Smooth muscle cell (in vitro differentiated cells): ENCODE data around the gene ACTL6B. TPM values are rescaled to one million over a fixed set of nuclear protein-coding genes. Genes with fewer than 3 reads are reported as not detected.

ENCODE experiments used
- DNase-seq: peaks from one replicate; lab custom pipeline; 2025; ENCODE audit not compliant: unreplicated experiment; lab: John Stamatoyannopoulos, UW
- H2AFZ ChIP-seq: fragments of 200-600 bp; sonication (generic); 2 replicates; pipeline ENCODE4 v1.6.0; 2016; ENCODE audit warnings: antibody characterized with exemption, low read depth, mild to moderate bottlenecking
- H3F3A ChIP-seq: fragments of 200-600 bp; sonication (generic); 2 replicates; pipeline ENCODE4 v1.6.0; 2017; ENCODE audit warnings: antibody characterized with exemption, low read depth
- H3K27ac ChIP-seq: fragments of 200-600 bp; sonication (generic); 2 replicates; pipeline ENCODE4 v1.5.1; 2016; ENCODE audit warnings: low read depth, mild to moderate bottlenecking
- H3K27me3 ChIP-seq: fragments of 200-600 bp; sonication (generic); 2 replicates; pipeline ENCODE4 v1.6.1; 2016; ENCODE audit warnings: low read depth, mild to moderate bottlenecking
- H3K36me3 ChIP-seq: fragments of 200-600 bp; sonication (generic); 2 replicates; pipeline ENCODE4 v1.5.1; 2016; ENCODE audit warnings: low read depth
- H3K4me1 ChIP-seq: fragments of 200-600 bp; sonication (generic); 2 replicates; pipeline ENCODE4 v1.5.1; 2016; ENCODE audit warnings: low read depth
- H3K4me2 ChIP-seq: fragments of 200-600 bp; sonication (generic); 2 replicates; pipeline ENCODE4 v1.6.0; 2016; ENCODE audit warnings: mild to moderate bottlenecking
- H3K4me3 ChIP-seq: fragments of 200-600 bp; sonication (generic); 2 replicates; pipeline ENCODE4 v1.5.1; 2016; ENCODE audit warnings: mild to moderate bottlenecking
- H3K79me2 ChIP-seq: fragments of 200-600 bp; sonication (generic); 2 replicates; pipeline ENCODE4 v1.6.0; 2016; ENCODE audit warnings: low read depth, mild to moderate bottlenecking
- H3K9ac ChIP-seq: fragments of 200-600 bp; sonication (generic); 2 replicates; pipeline ENCODE4 v1.6.0; 2016; ENCODE audit warnings: low read depth
- H3K9me3 ChIP-seq: fragments of 200-600 bp; sonication (generic); replicated peaks from 2 replicates; pipeline ENCODE4 v1.5.1; 2016; ENCODE audit warnings: low read depth
- H4K20me1 ChIP-seq: fragments of 200-600 bp; sonication (generic); 2 replicates; pipeline ENCODE4 v1.6.0; 2016; ENCODE audit warnings: low read depth
- WGBS: methylation state at CpG from one replicate; pipeline ENCODE4 v1.1.7; 2016; ENCODE audit warnings: low lambda C conversion rate; 5-methylcytosine and 5-hydroxymethylcytosine counted together
- polyA plus RNA-seq: library from polyadenylated mRNA; unstranded; fragments of >200 nt; fragmentation: Nextera tagmentation; extraction: Ambion mirVana; gene quantifications from 2 replicates; pipeline ENCODE4 v1.2.1, GENCODE V29; 2016
- total RNA-seq: library from RNA; depleted of rRNA; stranded (reverse); fragments of >200 nt; gene quantifications from 2 replicates; pipeline ENCODE4 v1.2.3, GENCODE V29; 2014
- TF ChIP-seq, protein P1 (sequence below): fragments of 200-600 bp; sonication (generic); IDR thresholded peaks from 2 replicates; pipeline ENCODE4 v1.5.1; 2017; ENCODE audit warnings: borderline replicate concordance, mild to moderate bottlenecking, antibody characterized with exemption; ENCODE audit not compliant: insufficient read depth, poor library complexity, severe bottlenecking

Gene ACTL6B
- total and polyA plus RNA-seq, 2 experiments from 2014 or later: not detected

DNA sequence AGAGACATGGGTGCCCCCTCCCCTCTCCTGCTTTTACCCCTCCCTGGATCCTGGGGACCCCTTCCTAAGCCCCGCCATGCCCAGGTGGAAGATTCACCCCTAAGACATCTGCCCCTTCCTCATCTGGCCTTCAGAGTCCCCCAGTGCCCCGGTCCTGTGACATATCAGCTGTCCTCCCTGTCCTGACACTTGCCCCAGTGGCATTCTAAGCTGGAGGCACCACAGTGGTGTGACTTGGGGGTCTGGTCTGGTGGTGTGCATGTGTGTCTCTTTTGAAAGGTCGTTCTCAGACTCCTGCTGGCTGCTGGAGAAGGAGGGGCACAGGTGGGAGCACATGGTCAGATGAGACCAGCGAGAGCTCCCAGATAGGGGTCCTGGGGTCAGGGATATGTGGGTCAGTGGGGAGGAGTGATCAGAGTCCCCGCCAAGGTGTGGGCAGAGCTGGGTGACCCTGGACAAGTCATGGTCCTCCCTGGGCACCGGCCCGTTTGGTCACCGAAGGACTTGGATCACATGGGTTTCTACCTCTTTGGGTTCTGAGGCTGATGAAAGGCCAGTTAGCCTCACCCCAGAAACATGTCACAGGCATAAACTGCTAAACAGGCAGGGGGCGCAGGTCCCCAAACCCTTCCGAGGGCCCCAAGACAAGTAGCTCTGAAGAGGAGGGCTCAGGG is 14.3 kb downstream of the ACTL6B start:
- H2AFZ ChIP-seq: no peak overlapping the region
- TF ChIP-seq, protein P1, sequence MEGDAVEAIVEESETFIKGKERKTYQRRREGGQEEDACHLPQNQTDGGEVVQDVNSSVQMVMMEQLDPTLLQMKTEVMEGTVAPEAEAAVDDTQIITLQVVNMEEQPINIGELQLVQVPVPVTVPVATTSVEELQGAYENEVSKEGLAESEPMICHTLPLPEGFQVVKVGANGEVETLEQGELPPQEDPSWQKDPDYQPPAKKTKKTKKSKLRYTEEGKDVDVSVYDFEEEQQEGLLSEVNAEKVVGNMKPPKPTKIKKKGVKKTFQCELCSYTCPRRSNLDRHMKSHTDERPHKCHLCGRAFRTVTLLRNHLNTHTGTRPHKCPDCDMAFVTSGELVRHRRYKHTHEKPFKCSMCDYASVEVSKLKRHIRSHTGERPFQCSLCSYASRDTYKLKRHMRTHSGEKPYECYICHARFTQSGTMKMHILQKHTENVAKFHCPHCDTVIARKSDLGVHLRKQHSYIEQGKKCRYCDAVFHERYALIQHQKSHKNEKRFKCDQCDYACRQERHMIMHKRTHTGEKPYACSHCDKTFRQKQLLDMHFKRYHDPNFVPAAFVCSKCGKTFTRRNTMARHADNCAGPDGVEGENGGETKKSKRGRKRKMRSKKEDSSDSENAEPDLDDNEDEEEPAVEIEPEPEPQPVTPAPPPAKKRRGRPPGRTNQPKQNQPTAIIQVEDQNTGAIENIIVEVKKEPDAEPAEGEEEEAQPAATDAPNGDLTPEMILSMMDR: no peak
- 91% methylated on average over 10 of the region's 10 CpGs for WGBS

DNA sequence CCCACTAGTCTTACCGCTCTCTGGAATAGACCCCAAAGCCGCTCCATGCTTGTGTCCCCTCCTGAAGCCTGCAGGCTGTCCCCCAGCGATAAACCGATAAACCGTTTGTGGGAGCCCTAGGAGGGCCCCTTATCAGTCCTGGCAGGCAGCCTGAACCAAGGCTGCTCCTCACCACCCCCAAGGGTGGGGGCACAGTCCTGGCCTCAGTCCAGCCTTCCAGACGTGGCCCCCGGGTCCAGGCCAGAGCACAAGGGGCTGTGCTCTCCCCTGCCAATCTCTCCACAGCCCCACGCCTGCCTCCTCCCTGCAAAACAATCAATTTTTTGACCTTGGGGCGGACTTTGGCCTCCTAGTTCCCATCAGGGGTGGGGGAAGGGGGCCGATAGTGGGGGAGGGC is 14.8 kb downstream of the ACTL6B start, which contains the start of gene TFR2:
Gene TFR2, minus strand, starts transcription at position 90 of the 397 bp plus-strand sequence. Its CDS starts 43 bp downstream, at position 47.
- Histone ChIP-seq H3K4me3 (no peak within 1 kb of the TSS), H4K20me1 (no peaks in the 10 kb centered on the region), H3K27ac (no peak within 1 kb of the TSS), H3K27me3 (no peaks in the 10 kb centered on the region), H3K9ac (no peak within 1 kb of the TSS), H3K4me2 (no peak within 1 kb of the TSS), H3K9me3 (no peaks in the 10 kb centered on the region), H2AFZ (no peak within 1 kb of the TSS), H3F3A (no peaks in the 10 kb centered on the region), H3K4me1 (no peaks in the 10 kb centered on the region), H3K79me2 (no peaks in the 10 kb centered on the region), H3K36me3 (no peaks in the 10 kb centered on the region)
- 93% methylated on average over 9 of the region's 10 CpGs for WGBS
- TF ChIP-seq, protein P1: no peak
- DNase-seq: no peak

More for the DNA sequence above, 14.3 kb downstream of the ACTL6B start:
- Histone ChIP-seq H3K9me3 (no peaks in the 10 kb centered on the region), H3K27ac (no peak overlapping the region), H3K36me3 (no peaks in the 10 kb centered on the region), H3K4me2 (no peak overlapping the region), H3K4me1 (no peaks in the 10 kb centered on the region), H3F3A (no peaks in the 10 kb centered on the region), H3K9ac (no peak overlapping the region), H3K4me3 (no peak overlapping the region), H3K79me2 (no peaks in the 10 kb centered on the region), H3K27me3 (no peaks in the 10 kb centered on the region), H4K20me1 (no peaks in the 10 kb centered on the region)
- no peak for DNase-seq

DNA sequence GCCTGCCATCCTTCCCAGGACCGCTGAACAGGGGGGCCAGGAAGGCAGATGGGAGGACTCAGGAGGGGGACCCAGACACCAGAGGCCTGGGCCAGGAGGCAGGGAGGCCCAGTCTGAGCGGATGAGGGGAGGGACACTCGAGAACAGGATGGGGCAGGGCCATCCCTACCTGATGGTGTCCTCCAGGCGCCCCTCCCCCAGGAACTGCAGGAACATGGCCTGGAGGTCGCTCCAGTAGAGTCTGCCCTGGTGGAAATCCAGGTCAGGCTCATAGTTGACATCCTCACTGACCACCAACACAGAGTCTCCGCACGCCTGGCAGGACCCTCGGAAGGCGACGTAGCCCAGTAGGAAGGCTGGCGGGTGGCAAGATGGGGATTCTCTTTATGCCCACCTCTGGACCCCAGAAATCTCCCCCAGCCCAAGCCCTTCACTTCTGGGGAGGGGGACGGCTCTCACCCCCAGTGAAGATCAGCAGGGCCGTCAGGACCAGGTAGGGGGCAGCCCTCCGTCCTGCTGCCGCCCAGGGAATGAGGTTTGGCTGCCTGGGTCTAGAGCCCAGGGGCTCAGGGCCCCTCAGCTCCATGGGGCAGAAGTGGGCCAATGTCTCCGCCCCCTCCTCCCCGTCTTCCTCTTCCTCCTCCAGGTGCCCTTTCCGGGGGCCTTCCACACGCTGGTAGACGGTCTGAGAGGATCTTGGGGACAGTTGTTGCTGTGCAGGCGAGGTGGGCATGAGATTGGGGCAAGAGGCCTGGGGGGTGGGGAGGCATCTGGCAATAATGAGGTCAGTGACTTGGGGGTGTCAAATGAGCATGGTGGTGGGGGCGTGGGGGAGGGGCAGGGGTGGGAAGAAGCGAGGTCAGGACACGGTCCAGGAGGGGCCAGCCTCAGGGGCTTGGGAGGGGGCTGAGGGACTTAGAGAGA is 15.5 kb downstream of the ACTL6B start:
- no peak overlapping the region for H3K4me3 ChIP-seq
- TF ChIP-seq, protein P1: no peak
- H3K9me3 ChIP-seq: no peaks in the 10 kb centered on the region
- H3K36me3 ChIP-seq: no peaks in the 10 kb centered on the region
- no peaks in the 10 kb centered on the region for H3K79me2 ChIP-seq
- 88% methylated on average over 20 of the region's 24 CpGs for WGBS
- no peaks in the 10 kb centered on the region for H3F3A ChIP-seq
- no peak overlapping the region for H3K4me2 ChIP-seq
- no peak overlapping the region for H3K9ac ChIP-seq
- DNase-seq: no peak
- no peaks in the 10 kb centered on the region for H3K27me3 ChIP-seq
- H3K4me1 ChIP-seq: no peaks in the 10 kb centered on the region
- H2AFZ ChIP-seq: no peak overlapping the region
- H3K27ac ChIP-seq: no peak overlapping the region
- no peaks in the 10 kb centered on the region for H4K20me1 ChIP-seq
